IMR-90 (cell line): ENCODE data around the gene TTLL12.

ENCODE experiments used
- CEBPB ChIP-seq: IDR thresholded peaks from 2 replicates; pipeline ENCODE4 v1.6.1; 2012; ENCODE audit warnings: low read depth, low read length, improper control_type of control experiment
- CHD1 ChIP-seq: IDR thresholded peaks from 2 replicates; pipeline ENCODE4 v1.6.1; 2012; ENCODE audit warnings: low read depth, low read length, improper control_type of control experiment
- FOS ChIP-seq: fragments of 150-350 bp; IDR thresholded peaks from 2 replicates; pipeline ENCODE4 v1.6.1; 2016; ENCODE audit warnings: low read depth, low read length
- MAFK ChIP-seq: IDR thresholded peaks from 2 replicates; pipeline ENCODE4 v1.6.1; 2012; ENCODE audit warnings: low read depth, low read length, improper control_type of control experiment
- MAZ ChIP-seq: IDR thresholded peaks from 2 replicates; pipeline ENCODE4 v1.6.1; 2012; ENCODE audit warnings: low read depth, mild to moderate bottlenecking, low read length, improper control_type of control experiment, moderate library complexity, borderline replicate concordance
- MXI1 ChIP-seq: IDR thresholded peaks from 2 replicates; pipeline ENCODE4 v1.6.1; 2012; ENCODE audit warnings: low read depth, mild to moderate bottlenecking, low read length, moderate library complexity, borderline replicate concordance
- POLR2A ChIP-seq: IDR thresholded peaks from 2 replicates; pipeline ENCODE4 v1.6.1; 2012; ENCODE audit warnings: mild to moderate bottlenecking, low read depth, low read length
- RAD21 ChIP-seq: IDR thresholded peaks from 2 replicates; pipeline ENCODE4 v1.6.1; 2012; ENCODE audit warnings: low read length, improper control_type of control experiment
- RFX5 ChIP-seq: IDR thresholded peaks from 2 replicates; pipeline ENCODE4 v1.8.0; 2012; ENCODE audit warnings: low read depth, mild to moderate bottlenecking, low read length, moderate library complexity
- SMC3 ChIP-seq: fragments of 150-350 bp; IDR thresholded peaks from 2 replicates; pipeline ENCODE4 v1.6.1; 2016; ENCODE audit warnings: low read depth, mild to moderate bottlenecking, antibody characterized with exemption, low read length, moderate library complexity
- TF ChIP-seq, protein P1 (sequence below): fragments of 150-350 bp; IDR thresholded peaks from 2 replicates; pipeline ENCODE4 v1.6.1; 2017; ENCODE audit warnings: mild to moderate bottlenecking, antibody characterized with exemption, low read length, low read depth
- TF ChIP-seq, protein P2 (sequence below): conservative IDR thresholded peaks from 2 replicates; pipeline ENCODE4 v1.5.1; 2012; ENCODE audit warnings: mild to moderate bottlenecking, low read depth, low read length, improper control_type of control experiment
- TF ChIP-seq, protein P3 (sequence below): fragments of 150-350 bp; IDR thresholded peaks from 2 replicates; pipeline ENCODE4 v1.6.1; 2016; ENCODE audit warnings: low read depth, mild to moderate bottlenecking, low read length, moderate library complexity, borderline replicate concordance

DNA sequence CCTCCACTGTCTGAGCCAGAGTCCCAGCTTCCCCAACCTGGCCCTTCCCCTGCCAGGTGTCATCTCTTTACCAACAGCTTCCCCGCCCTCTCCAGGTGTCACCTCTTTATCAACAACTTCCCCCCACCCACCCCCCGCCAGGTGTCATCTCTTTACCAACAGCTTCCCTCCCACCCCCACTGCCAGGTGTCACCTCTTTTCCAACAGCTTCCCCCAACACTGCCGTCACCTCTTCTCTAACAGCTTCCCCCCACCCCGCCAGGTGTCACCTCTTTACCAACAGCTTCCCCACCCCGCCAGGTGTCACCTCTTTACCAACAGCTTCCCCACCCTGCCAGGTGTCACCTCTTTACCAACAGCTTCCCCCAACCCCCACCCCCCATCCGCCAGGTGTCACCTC is 29.8 kb upstream of the TTLL12 start:
- no peak for TF ChIP-seq SMC3
- TF ChIP-seq MAZ = no peak
- no peak for TF ChIP-seq CHD1
- TF ChIP-seq, protein P1, sequence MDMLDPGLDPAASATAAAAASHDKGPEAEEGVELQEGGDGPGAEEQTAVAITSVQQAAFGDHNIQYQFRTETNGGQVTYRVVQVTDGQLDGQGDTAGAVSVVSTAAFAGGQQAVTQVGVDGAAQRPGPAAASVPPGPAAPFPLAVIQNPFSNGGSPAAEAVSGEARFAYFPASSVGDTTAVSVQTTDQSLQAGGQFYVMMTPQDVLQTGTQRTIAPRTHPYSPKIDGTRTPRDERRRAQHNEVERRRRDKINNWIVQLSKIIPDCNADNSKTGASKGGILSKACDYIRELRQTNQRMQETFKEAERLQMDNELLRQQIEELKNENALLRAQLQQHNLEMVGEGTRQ = no peak
- no peak for TF ChIP-seq MAFK
- TF ChIP-seq, protein P2, sequence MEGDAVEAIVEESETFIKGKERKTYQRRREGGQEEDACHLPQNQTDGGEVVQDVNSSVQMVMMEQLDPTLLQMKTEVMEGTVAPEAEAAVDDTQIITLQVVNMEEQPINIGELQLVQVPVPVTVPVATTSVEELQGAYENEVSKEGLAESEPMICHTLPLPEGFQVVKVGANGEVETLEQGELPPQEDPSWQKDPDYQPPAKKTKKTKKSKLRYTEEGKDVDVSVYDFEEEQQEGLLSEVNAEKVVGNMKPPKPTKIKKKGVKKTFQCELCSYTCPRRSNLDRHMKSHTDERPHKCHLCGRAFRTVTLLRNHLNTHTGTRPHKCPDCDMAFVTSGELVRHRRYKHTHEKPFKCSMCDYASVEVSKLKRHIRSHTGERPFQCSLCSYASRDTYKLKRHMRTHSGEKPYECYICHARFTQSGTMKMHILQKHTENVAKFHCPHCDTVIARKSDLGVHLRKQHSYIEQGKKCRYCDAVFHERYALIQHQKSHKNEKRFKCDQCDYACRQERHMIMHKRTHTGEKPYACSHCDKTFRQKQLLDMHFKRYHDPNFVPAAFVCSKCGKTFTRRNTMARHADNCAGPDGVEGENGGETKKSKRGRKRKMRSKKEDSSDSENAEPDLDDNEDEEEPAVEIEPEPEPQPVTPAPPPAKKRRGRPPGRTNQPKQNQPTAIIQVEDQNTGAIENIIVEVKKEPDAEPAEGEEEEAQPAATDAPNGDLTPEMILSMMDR = no peak
- no peak for TF ChIP-seq FOS
- no peak for TF ChIP-seq MXI1
- TF ChIP-seq, protein P3, sequence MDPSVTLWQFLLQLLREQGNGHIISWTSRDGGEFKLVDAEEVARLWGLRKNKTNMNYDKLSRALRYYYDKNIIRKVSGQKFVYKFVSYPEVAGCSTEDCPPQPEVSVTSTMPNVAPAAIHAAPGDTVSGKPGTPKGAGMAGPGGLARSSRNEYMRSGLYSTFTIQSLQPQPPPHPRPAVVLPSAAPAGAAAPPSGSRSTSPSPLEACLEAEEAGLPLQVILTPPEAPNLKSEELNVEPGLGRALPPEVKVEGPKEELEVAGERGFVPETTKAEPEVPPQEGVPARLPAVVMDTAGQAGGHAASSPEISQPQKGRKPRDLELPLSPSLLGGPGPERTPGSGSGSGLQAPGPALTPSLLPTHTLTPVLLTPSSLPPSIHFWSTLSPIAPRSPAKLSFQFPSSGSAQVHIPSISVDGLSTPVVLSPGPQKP = no peak
- TF ChIP-seq POLR2A = no peak
- TF ChIP-seq RAD21 = no peak
- TF ChIP-seq CEBPB = no peak
- no peak for TF ChIP-seq RFX5
